Epidermal melanocyte (primary cell): ENCODE measurements around the gene VGLL4.

Experiments
- DNase-seq: peaks from one replicate; pipeline ENCODE4 v3.0.0; 2011; ENCODE audit warnings: low spot score; ENCODE audit not compliant: insufficient read length

VGLL4 gene

GRCh38 chr3:11653298-11654055 is 9.8 kb upstream of the VGLL4 start:
- DNase-seq, result no peak

GRCh38 chr3:11651900-11652299 is 8.2 kb upstream of the VGLL4 start:
- DNase-seq, result no peak

GRCh38 chr3:11651477-11651876 is 7.8 kb upstream of the VGLL4 start:
- DNase-seq, result no peak

- no peak for DNase-seq
These were observed 6.7 kb upstream of the VGLL4 start for GRCh38 chr3:11650391-11650790.

GRCh38 chr3:11648735-11649134 is 5.0 kb upstream of the VGLL4 start:
- DNase-seq, result no peak

GRCh38 chr3:11643201-11643603 is 513 bp downstream of the VGLL4 start:
- no peak for DNase-seq

GRCh38 chr3:11642431-11643191 is 1.1 kb downstream of the VGLL4 start:
- peak; percentile 53 for DNase-seq

GRCh38 chr3:11641683-11642430 is 1.9 kb downstream of the VGLL4 start:
- no peak for DNase-seq

GRCh38 chr3:11641316-11641682 is 2.4 kb downstream of the VGLL4 start:
- DNase-seq, result no peak

GRCh38 chr3:11640009-11640673 is 3.6 kb downstream of the VGLL4 start:
- DNase-seq, result no peak

GRCh38 chr3:11638495-11639358 is 5.0 kb downstream of the VGLL4 start:
- DNase-seq, result no peak

- no peak for DNase-seq
These were observed 5.7 kb downstream of the VGLL4 start for GRCh38 chr3:11637901-11638458.

GRCh38 chr3:11636394-11636770 is 7.3 kb downstream of the VGLL4 start:
- DNase-seq, result no peak

GRCh38 chr3:11635680-11636393 is 7.9 kb downstream of the VGLL4 start:
- no peak for DNase-seq

- DNase-seq, result no peak
These were observed 8.6 kb downstream of the VGLL4 start for GRCh38 chr3:11634974-11635612.

GRCh38 chr3:11634081-11634635 is 9.6 kb downstream of the VGLL4 start:
- DNase-seq, result no peak

- no peak for DNase-seq
These were observed 10.7 kb downstream of the VGLL4 start for GRCh38 chr3:11632966-11633365.

GRCh38 chr3:11632564-11632963 is 11.2 kb downstream of the VGLL4 start:
- DNase-seq, result no peak

- DNase-seq, result no peak
These were observed 11.9 kb downstream of the VGLL4 start for GRCh38 chr3:11631820-11632219.
